Activated naive CD4-positive, alpha-beta T cell treated with anti-CD3 and anti-CD28 coated beads, Interleukin-2, amount 50 U/mL, for 72 hours (primary cell): ENCODE measurements around the gene SMIM44. TPM values are rescaled to one million over a fixed set of nuclear protein-coding genes. Genes with fewer than 3 reads are reported as not detected.
"Not testable (repeated sequence)": the region's sequence is repeated elsewhere in the genome, so short reads cannot be mapped to it uniquely, and the experiment has no call there.

Experiments used
- ATAC-seq, 2 donors: fragments of 150-1000 bp; cut with Tn5 transposase; 2 replicates each; pipeline ENCODE4 v1.10.0; 2021; ENCODE audit warnings: mild to moderate bottlenecking in 2 of 2, moderate library complexity in 2 of 2
- DNase-seq, 2 donors: peaks; one replicate each; pipeline ENCODE4 v3.0.0; 2021 to 2022; ENCODE audit warnings: low spot score in 2 of 2
- H3K27ac Mint-ChIP-seq, 2 donors: one replicate each; pipeline ENCODE4 v1.8.0; 2022; ENCODE audit warnings: mild to moderate bottlenecking in 2 of 2, mixed read lengths in 2 of 2
- H3K36me3 Mint-ChIP-seq, 2 donors: one replicate each; pipeline ENCODE4 v1.8.0; 2022; ENCODE audit warnings: mixed read lengths in 2 of 2
- H3K9me3 Mint-ChIP-seq, 2 donors: one replicate each; pipeline ENCODE4 v1.8.0; 2022; ENCODE audit warnings: mixed read lengths in 2 of 2
- total RNA-seq, 2 donors: library from RNA; stranded (reverse); gene quantifications; one replicate each; pipeline ENCODE4 v1.2.3, GENCODE V29; 2022

SMIM44 gene
- total RNA-seq, 2 donors from 2014 or later, result not detected

DNA sequence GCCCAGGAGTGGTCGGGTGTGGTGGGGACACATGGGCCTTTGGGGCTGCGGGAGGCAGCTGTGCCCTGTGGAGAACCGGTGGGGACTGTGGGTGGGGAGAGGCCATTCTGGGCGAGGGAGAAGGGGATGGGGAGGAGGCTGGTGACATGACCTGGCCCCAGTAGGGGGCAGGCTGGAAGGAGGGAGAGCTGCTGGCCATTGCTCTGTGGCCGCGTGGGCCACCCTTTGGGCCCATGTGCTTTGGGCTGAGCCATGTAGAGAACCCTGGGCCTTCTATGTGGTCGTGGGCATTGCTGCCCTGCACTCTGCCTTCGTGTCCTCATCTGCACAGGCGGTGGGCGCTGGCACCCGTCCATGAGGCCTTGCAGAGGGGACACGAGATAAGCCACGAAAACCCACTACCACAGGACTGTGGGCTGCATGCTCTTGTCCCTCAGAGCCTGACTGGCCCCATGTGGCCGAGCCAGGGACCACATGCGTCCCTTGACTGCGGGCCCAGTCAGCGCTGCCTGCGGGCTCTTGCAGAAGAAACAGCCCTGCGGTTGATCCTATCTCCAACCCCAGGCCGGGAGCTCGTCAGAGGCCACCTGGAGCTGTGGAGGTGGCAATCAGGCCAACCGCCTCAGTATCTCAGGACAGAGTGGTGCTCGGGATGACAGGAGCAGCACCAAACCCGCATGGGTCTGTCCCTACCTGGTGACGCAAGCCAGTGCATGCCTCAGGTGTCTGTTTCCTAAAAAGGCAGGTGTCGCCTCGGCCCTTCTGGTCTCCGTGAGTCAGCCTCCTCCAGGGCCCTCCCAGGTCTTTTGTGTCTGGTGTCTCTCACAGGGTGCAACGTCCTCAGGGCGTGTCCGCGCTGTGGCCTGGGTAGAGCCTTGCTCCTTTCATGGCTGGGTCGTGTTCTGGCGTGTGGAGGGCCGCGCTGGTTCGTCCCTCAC is 37.2 kb upstream of the SMIM44 start:
- Mint-ChIP-seq H3K9me3 (no peaks in the 10 kb centered on the region), H3K27ac (peak overlapping the region in 1 of 2 donors; percentile 41), H3K36me3 (no peaks in the 10 kb centered on the region)
- DNase-seq (no peak), ATAC-seq (peak in 1 of 2 donors; percentile 12)

DNA sequence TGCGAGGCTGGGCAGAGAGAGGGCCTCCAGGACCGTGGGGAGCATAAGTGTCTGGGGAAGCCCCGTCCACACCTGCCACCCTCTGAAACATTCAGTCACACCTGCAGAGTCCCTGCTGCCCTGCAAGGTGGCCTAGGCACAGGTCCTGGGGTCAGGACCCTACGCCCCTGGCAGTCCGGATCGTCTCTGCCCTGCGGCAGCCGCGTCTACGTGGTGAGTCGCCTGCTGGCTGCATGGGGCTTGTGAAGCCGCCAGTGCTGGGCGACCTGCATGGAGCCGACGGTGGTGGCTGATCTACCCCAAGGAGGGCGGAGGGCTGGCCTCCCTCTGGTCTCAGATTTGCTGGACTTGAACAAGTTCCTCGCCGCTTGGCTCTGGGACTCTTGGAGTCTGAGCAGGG is 35.9 kb upstream of the SMIM44 start:
- Mint-ChIP-seq H3K36me3 (no peaks in the 10 kb centered on the region), H3K9me3 (no peaks in the 10 kb centered on the region), H3K27ac (no peak overlapping the region)
- no peak for ATAC-seq
- DNase-seq, result peak in 1 of 2 donors; percentile 54

DNA sequence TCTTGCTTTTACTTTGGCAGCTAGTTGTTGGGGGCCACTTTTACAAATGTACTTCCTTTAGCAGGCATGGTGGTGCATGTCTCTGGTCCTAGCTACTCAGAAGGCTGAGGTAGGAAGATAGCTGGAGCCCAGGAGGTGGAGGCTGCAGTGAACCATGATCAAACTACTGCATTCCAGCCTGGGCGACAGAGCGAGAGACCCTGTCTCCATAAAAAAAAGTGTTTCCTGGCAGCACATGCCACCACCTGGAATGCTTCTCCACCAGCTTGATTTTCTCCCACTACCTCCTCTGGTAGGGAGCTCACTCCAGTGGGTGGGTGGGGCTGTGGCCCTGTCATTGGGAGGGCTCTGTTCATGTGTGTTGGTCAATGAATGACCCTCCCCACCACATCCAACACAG is 35.4 kb upstream of the SMIM44 start:
- Mint-ChIP-seq H3K27ac (no peak overlapping the region), H3K9me3 (no peaks in the 10 kb centered on the region), H3K36me3 (no peaks in the 10 kb centered on the region)
- DNase-seq (no peak), ATAC-seq (no peak)

DNA sequence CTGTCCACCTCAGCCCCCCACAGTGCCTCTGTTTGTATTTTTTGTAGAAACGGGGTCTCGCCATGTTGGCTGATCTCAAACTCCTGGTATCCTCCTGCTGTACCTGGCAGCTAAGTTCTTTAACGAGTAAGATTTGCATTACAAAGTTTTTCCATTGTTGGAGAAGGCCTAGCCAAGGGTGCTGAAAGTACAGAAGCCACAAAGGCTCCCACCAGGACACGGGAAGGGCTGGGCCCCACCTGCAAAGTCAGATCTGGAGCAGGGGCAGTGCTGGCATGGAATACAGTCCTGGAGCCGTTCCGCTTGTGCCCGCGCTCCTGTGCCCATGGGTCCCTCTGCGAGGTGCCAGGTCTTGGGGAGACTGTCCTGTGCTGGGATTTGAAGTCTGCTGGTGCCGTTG is 35.0 kb upstream of the SMIM44 start:
- ATAC-seq, result no peak
- no peak for DNase-seq
- H3K27ac Mint-ChIP-seq, result no peak overlapping the region
- no peaks in the 10 kb centered on the region for H3K36me3 Mint-ChIP-seq
- H3K9me3 Mint-ChIP-seq, result no peaks in the 10 kb centered on the region

DNA sequence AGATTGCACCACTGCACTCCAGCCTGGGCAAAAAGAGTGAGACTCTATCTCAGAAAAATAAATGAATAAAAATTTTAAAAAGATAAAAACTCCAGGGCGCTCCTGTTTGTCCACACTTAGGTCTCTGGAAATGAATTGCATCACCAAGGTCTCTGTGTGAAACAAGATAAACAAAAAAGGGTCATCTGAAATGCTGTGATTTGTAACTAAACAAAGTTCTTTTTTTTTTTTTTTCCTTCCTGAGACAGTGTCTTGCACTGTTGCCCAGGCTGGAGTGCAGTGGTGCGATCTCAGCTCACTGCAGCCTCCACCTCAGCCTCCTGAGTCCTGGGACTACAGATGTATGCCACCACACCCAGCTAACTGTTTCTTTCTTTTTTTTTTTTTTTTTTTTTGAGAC is 34.4 kb upstream of the SMIM44 start:
- Mint-ChIP-seq H3K9me3 (no peaks in the 10 kb centered on the region), H3K36me3 (no peaks in the 10 kb centered on the region), H3K27ac (no peak overlapping the region)
- ATAC-seq (no peak), DNase-seq (no peak)

DNA sequence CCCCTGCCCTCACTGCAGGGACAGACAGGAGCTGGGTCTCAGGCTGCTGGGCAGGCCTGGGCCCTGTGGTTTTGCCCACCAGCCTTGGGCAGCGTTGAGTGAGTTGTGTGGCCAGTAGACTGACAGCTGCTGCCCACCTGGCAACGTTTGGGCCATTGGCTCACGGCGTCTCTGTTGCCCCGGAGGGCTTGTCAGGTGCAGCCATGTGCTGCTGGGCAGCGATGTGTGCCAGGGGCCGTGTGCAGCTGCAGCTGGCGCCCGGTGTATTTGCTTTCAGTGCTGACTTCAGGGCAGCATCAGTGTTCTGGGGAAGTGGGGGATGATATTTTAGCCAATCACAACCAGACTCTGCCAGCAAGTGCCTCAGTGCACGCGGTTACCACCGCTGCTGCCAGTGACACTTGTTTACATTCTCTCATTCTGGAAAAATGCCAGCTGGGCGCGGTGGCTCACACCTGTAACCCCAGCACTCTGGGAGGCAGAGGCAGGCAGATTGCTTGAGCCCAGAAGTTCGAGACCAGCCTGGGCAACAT is 33.5 kb upstream of the SMIM44 start:
- DNase-seq (no peak), ATAC-seq (peak in 1 of 2 donors; percentile 48)
- H3K9me3 Mint-ChIP-seq, result no peaks in the 10 kb centered on the region
- no peaks in the 10 kb centered on the region for H3K36me3 Mint-ChIP-seq
- H3K27ac Mint-ChIP-seq, result peak overlapping the region; percentile 31 to 72

DNA sequence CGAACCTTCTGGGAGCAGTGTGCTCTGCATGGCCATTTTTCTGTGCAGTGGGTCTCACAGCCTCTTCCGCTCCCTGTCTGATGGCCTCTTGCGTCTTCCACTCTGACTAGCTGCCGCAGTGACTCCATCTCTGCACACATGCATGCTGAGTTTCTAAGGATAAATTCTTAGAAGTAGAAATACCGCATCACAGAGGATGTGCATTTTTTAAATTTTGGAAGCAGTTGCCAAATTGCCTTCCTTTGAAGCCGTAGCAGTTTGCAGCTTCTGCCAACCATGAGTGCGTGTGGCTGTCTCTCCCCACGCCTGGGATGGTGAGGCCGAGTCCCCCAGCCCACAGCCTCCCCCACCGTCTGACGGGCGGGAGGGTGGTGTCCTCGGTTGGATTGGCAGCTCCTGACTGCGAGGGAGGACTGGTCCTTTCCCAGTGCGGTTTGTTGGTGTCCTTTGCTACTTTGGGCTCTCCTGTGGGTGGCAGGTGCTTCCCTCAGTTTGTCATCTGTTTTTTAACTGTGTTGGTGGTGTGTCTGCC is 32.7 kb upstream of the SMIM44 start:
- Mint-ChIP-seq H3K9me3 (no peaks in the 10 kb centered on the region), H3K27ac (peak overlapping the region in 1 of 2 donors; percentile 31), H3K36me3 (no peaks in the 10 kb centered on the region)
- DNase-seq (no peak), ATAC-seq (no peak)

DNA sequence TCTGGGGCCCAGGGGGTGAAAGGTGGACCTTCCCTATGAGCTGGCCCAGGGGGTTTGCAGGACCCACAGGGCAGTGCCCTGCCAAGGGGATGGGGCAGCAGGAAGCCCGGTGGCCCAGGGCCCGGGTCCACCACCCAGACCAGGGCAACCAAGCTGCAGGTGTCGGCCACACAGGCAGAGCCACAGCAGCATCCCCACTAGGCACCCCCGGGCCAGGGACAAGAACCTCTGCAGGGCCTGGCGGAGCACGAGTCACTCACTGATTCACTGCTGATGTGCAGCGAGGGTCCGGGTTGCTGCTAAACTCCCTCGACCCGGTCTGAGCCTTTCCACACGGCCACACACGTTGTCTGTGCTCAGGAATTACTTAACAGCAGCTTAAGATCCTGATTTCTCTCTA is 31.7 kb upstream of the SMIM44 start:
- DNase-seq, result no peak
- Mint-ChIP-seq H3K36me3 (no peaks in the 10 kb centered on the region), H3K9me3 (no peaks in the 10 kb centered on the region), H3K27ac (no peak overlapping the region)
- ATAC-seq, result no peak

DNA sequence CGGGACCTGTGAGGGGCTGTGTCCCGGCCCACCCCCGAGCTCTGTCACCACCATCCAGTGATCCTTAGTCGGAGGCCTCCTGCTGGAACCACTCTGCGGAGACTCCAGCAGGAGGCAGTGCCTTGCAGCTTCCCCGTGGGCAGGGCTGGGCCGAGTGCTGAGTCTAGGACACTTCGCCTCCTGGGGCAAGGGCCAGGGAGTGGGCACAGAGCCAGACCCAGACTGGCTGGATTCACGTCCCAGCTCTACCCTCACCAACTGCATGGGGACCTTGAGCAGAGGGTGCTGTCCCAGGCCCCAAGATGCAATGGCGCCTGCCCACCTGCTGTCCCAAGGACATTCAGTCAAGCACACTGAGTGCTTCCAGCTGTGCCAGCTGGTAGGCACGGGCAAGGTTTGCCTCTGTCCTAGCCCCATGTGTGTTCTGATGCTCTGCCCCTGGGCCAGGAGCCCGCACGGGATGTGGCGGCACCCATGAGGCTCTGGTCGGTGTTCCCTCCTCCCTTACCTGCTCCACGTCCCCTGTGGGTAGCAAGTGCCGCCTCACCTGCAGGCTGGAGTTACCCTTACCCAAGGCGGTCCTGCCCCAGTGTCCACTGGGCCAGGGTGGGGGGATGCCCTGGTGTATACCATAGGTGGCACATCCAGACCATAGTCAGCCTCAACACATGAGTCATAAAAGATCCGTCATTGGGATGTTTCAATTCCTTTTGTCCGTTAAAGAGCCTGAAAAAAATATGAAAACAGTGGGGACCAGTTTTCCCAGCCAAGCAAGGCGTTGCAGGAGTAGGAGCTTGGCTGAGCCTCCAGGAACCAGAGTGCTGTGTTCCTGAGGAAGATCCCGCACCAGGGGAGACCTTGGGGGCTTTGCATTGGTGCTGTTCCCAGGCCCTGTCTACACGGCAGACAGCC is 30.2 kb upstream of the SMIM44 start:
- no peak for DNase-seq
- Mint-ChIP-seq H3K27ac (no peak overlapping the region), H3K9me3 (no peaks in the 10 kb centered on the region), H3K36me3 (peaks cover 0 to 9% of the 10 kb centered on the region in 2 donors)
- ATAC-seq, result no peak

DNA sequence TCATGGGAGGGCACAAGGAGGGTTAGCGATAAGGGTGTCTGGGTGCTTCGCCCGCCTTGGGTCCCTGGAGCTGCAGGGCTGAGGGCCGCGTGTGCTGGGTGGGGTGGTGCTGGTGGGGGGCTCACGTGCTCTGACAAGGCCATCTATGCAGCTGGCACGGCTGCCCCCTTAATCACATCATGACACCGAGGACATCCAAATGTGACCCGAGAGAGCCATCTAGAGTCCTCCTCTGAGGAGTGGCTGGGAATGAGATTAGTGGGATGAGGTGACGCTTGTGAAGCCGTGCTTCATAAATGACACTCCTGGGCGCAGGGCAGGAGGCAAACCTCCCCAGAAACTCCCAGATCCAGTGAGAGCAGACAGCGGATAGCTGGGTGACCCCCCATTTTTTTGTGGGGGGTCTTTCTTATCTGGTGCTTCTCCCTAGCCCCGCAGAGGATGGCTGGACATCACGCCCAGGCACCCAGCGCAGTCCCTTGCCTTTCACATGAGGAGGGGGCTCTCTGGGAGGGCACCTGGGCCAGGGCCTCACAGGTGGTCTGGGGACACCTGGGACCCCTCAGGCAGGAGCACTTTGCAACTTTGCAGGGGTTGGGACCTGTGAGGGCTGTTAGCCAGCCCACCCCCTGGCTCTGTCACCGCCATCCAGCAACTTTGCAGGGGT is 29.5 kb upstream of the SMIM44 start:
- Mint-ChIP-seq H3K9me3 (no peaks in the 10 kb centered on the region), H3K27ac (peak overlapping the region in 1 of 2 donors; percentile 60), H3K36me3 (peaks cover 0 to 9% of the 10 kb centered on the region in 2 donors)
- ATAC-seq (no peak), DNase-seq (no peak)

DNA sequence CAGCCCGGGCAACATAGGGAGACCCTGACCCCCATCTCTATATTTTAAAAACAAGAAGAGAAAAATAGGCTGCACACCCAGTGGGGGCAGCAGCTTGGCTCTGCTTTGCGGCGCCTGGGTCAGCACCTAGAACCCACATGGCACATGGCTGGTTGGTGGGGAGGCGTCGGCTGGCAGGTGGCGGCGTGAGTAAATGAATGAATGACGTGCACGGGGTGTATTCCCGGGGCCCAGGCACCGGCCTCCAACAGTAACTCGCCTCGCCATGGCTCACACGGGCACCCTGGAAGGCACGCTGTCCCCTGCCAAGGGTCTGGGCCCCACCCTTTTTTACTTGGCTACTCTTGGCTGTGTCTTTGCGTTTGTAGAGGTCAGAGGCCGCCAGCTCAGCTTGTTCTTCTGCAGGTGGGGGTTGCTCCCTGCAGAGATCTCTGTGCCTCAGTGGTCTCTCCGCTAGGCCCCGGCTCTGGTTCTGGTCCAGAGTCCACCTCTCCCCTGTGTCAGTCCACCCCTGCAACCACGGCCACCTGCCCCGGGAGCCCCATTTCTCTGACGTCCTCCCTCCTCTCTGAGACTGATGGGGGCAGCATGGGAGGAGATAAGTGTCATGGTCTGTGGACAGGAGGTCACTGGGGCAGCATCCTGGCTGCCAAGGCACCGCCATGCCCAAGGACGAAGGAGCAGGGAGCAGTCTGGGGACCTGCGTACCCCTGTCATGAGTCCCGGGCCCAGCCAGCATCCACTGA is 28.4 kb upstream of the SMIM44 start:
- ATAC-seq (no peak), DNase-seq (no peak)
- no peaks in the 10 kb centered on the region for H3K9me3 Mint-ChIP-seq

DNA sequence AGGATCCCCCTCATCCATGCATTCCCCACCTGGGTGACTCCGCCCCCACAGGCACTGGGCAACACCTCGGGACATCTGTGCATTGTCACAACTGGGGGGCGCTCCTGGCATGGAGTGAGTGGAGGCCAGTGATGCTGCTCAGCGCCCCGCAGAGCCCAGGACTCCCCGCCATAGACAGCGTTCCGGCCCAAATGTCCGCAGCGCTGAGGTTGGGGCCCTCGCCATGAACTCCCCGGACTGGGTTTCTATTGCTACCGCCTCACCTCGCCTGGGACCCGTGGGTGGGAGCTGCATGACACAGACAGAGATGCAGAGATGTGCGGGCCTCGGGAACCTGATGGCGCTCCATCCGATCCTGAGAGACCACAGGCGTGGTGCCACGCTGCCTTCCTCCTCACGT is 27.5 kb upstream of the SMIM44 start:
- Mint-ChIP-seq H3K27ac (no peak overlapping the region), H3K36me3 (peaks cover 15 to 21% of the 10 kb centered on the region in 2 donors), H3K9me3 (no peaks in the 10 kb centered on the region)
- no peak for DNase-seq
- ATAC-seq, result no peak

More for the DNA sequence above, 28.4 kb upstream of the SMIM44 start:
- H3K36me3 Mint-ChIP-seq, result peaks cover 9 to 19% of the 10 kb centered on the region in 2 donors
- H3K27ac Mint-ChIP-seq, result no peak overlapping the region

DNA sequence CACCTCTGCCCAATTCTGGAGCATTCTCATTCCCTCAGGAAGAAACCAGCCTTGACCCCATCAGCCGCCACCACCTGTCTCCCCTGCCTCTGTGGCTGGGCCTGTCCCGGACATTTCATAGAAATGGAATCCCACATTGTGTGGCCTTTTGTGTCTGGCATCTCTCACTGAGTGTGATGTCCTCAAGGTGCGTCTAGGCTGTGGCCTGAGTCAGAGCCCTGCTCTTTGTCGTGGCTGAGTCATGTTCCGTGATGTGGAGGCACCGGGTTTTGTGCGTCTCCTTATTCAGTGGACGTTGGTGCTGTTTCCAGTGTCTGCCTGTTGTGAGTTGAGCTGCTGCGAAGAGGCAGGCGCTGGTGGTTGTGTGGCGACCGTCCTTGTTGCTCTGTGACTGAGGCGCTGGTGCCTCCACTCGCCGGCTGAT is 26.3 kb upstream of the SMIM44 start:
- peaks cover 18 to 21% of the 10 kb centered on the region in 2 donors for H3K36me3 Mint-ChIP-seq
- DNase-seq, result no peak
- peak in 1 of 2 donors; percentile 19 for ATAC-seq
- no peaks in the 10 kb centered on the region for H3K9me3 Mint-ChIP-seq
- H3K27ac Mint-ChIP-seq, result peak overlapping the region; percentile 16 to 93

DNA sequence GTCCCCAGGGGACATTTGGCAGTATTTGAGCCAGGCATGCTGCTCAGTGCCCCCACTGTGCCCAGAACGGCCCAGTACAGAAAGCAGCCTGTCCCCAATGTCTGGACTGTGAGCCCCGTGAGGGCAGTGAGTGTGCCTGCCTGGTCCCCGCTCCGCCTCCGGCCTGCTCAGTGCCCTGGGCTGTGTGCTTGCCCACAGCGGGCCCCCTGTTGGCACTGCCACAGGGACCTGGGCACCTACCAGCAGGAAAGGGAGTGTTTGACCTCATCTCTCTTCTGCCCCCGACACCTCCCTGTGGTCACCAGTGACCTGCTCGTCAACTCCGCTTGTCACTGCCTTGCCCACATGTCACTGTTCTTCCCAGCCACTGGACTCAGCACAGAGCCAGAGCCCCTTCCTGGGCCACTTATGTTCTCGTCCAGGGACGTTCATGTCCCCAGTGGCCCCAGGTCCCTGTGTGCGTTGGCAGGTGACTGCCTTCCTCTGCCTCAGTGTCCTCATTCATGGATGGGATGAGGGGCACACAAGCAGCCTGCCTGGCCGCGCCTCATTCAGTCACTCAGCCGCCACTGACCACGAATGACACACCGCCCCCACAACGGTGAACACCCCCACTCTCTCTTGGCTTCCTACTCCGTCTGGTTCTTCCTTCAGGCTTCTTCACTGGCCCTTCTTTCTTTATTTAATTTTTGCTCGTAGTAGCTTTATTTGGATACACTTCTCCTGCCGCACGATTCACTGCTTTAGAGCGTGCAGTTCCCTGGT is 25.7 kb upstream of the SMIM44 start:
- DNase-seq (no peak), ATAC-seq (no peak)
- Mint-ChIP-seq H3K9me3 (no peaks in the 10 kb centered on the region), H3K27ac (peak overlapping the region; percentile 16 to 93), H3K36me3 (peaks cover 18 to 21% of the 10 kb centered on the region in 2 donors)

DNA sequence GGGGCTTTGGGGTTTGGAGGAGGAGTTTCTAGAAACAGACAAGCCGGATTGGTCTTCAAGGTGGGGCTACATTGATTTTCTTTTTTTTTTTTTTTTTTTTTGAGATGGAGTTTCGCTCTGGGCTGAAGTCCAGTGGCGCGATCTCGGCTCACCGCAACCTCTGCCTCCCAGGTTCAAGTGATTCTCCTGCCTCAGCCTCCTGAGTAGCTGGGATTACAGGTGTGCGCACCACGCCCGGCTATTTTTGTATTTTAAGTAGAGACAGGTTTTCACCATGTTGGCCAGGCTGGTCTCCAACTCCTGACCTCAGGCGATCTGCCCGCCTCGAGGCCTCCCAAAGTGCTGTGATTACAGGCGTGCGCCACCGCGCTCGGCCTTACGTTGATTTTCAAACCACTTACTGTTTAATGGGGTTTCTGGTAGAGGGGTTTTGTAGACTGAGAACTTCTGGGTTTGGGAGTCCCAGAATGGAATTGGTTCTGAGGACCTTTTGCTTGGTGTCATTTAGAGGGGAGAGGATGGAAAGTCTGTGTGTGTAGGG is 24.9 kb upstream of the SMIM44 start:
- peaks cover 18 to 21% of the 10 kb centered on the region in 2 donors for H3K36me3 Mint-ChIP-seq
- not testable (repeated sequence) for H3K9me3 Mint-ChIP-seq, DNase-seq, H3K27ac Mint-ChIP-seq, ATAC-seq
